ENCODE results near the gene RIMBP2.

DNA sequence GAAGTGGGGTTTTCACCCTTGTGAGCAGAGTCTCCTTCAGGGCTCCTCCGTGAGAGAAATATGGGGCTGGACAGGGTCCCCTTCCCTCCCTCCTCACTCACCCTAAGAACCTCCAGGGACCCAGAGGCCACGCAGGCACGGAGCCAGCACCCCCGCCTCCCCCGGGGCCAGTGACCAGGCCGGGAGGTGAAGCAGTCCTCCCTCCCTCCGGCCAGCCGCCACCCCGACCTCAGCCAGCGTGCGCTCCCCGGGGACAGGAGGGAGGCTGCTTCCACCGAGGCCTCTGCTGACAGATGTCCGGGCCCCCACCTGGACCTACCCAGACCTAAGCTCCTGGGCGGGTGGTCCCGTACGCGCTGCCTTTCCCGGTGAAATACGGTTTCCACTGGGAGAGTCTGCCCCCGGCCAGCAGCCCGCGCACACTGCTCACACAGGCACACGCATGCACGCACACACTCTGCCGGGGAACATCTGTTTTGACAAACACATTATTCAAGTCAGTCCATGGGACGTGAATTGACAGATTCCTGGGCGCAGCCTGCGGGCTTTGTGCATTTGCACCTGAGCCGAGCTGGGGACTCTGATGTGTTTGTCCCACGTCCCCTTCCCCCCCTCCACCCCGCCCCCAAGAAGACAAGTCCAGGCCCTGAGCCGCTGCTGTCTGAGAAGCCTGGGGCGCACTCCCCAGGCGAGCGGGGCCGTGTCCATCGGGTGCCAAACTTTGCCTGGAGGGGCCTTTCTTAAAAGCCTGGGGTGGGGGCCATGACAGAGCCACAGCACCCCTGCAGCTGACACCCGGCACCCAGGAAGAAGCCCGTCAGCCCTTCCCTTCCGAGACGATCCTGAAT is 725 bp downstream of the RIMBP2 start:
- TF ChIP-seq, protein P1, sequence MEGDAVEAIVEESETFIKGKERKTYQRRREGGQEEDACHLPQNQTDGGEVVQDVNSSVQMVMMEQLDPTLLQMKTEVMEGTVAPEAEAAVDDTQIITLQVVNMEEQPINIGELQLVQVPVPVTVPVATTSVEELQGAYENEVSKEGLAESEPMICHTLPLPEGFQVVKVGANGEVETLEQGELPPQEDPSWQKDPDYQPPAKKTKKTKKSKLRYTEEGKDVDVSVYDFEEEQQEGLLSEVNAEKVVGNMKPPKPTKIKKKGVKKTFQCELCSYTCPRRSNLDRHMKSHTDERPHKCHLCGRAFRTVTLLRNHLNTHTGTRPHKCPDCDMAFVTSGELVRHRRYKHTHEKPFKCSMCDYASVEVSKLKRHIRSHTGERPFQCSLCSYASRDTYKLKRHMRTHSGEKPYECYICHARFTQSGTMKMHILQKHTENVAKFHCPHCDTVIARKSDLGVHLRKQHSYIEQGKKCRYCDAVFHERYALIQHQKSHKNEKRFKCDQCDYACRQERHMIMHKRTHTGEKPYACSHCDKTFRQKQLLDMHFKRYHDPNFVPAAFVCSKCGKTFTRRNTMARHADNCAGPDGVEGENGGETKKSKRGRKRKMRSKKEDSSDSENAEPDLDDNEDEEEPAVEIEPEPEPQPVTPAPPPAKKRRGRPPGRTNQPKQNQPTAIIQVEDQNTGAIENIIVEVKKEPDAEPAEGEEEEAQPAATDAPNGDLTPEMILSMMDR (conservative IDR thresholded peaks at IDR 0.05 in 1 of 2, IDR thresholded peaks at IDR 0.05 in 1 of 2; ENCODE audit: low read depth in 1 of 2, low read length in 2 of 2) = no peak
- TF ChIP-seq EZH2 (IDR thresholded peaks at IDR 0.05; ENCODE audit: low read length, missing control alignments) = no peak

Data from fibroblast of lung (primary cell).